Peyer's patch (tissue), 4 donors: ENCODE measurements around the gene NR4A1. TPM values are rescaled to one million over a fixed set of nuclear protein-coding genes. Genes with fewer than 3 reads are reported as not detected.

Experiments
- DNase-seq, 3 donors: peaks; one replicate each; pipeline ENCODE4 v3.0.0-alpha.2; 2017 to 2019
- H3K27ac ChIP-seq, 4 donors: fragments of 200-600 bp; sonication (generic); one replicate each; pipeline ENCODE4 v1.5.1; 2016 to 2019
- H3K27me3 ChIP-seq, 2 donors: fragments of 200-600 bp; sonication (generic); one replicate each; pipeline ENCODE4 v1.5.1; 2019
- H3K36me3 ChIP-seq, 3 donors: fragments of 200-600 bp; sonication (generic); one replicate each; pipeline ENCODE4 v1.5.1; 2016 to 2019
- H3K4me1 ChIP-seq, 4 donors: fragments of 200-600 bp; sonication (generic); one replicate each; pipeline ENCODE4 v1.5.1; 2016 to 2019
- H3K4me3 ChIP-seq, 4 donors: fragments of 200-600 bp; sonication (generic); 1 replicate in 3 of 4; 2 replicates in 1 of 4; pipeline ENCODE4 v1.5.1; 2016 to 2019; ENCODE audit warnings: mild to moderate bottlenecking in 1 of 4
- H3K9me3 ChIP-seq, 4 donors: fragments of 200-600 bp; sonication (generic); one replicate each; pipeline ENCODE4 v1.5.1; 2016 to 2019; ENCODE audit warnings: mild to moderate bottlenecking in 1 of 4
- POLR2A ChIP-seq, 2 donors: fragments of 450-650 bp; IDR thresholded peaks; one replicate each; pipeline ENCODE4 v1.5.1; 2017; ENCODE audit warnings: antibody characterized with exemption in 2 of 2, mild to moderate bottlenecking in 2 of 2, moderate library complexity in 2 of 2
- total RNA-seq, 4 donors: library from RNA; depleted of rRNA; stranded (reverse); fragments of >200 nt; gene quantifications; one replicate each; pipeline ENCODE4 v1.1.0, GENCODE V29; 2016
- TF ChIP-seq, protein P1 (sequence below), 6 experiments: fragments of 450-650 bp in 4 of 6; fragments of 200-600 bp in 2 of 6; sonication (generic) in 1 of 6; IDR thresholded peaks; one replicate each; pipeline ENCODE4 v1.5.1; 2017 to 2019; ENCODE audit warnings: antibody characterized with exemption in 6 of 6, mild to moderate bottlenecking in 3 of 6, moderate library complexity in 1 of 6

Gene NR4A1
- total RNA-seq, 4 donors from 2014 or later: 3.9 to 265 (median 42.2) TPM

DNA sequence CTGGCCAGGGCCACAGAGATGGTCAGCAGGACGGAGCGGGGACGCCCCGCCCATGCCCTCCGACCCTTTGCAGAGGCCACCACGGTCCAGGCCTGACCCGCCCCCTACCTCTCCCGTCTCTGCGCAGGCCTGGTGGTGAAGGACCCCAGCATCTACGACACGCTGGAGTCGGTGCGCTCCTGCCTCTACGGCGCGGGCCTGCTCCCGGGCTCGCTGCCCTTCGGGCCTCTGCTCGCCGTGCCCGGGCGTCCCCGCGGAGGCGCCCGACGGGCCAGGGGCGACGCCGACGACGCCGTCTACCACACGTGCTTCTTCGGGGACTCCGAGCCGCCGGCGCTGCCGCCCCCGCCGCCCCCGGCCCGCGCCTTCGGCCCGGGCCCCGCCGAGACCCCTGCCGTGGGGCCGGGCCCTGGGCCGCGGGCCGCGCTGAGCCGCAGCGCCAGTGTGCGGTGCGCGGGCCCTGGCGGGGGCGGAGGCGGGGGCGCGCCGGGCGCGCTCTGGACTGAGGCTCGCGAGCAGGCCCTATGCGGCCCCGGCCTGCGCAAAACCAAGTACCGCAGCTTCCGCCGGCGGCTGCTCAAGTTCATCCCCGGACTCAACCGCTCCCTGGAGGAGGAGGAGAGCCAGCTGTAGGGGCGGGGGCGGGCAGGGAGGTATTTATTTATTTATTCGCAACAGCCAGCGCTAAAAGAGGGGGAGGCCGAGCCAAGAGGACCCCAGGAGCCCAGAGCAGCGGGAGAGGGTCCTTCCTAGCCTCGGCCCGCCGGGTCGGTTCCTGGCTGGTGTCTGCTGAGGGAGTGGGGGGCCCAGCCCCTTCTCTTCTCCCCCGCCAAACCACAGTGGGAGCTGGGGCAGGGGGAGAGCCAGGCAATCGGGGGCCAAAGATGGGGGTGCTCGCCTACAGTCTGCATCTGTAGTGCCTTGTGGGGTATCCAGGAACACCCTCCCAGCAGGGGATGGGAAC, 36.4 kb upstream of the NR4A1 start:
- Histone ChIP-seq H3K4me3 (no peak overlapping the region), H3K9me3 (no peaks in the 10 kb centered on the region), H3K27ac (no peak overlapping the region), H3K4me1 (peaks cover 0 to 12% (median 0%) of the 10 kb centered on the region in 4 donors), H3K36me3 (peaks cover 0 to 11% (median 0%) of the 10 kb centered on the region in 3 donors), H3K27me3 (no peaks in the 10 kb centered on the region)
- no peak for DNase-seq
- TF ChIP-seq, protein P1, sequence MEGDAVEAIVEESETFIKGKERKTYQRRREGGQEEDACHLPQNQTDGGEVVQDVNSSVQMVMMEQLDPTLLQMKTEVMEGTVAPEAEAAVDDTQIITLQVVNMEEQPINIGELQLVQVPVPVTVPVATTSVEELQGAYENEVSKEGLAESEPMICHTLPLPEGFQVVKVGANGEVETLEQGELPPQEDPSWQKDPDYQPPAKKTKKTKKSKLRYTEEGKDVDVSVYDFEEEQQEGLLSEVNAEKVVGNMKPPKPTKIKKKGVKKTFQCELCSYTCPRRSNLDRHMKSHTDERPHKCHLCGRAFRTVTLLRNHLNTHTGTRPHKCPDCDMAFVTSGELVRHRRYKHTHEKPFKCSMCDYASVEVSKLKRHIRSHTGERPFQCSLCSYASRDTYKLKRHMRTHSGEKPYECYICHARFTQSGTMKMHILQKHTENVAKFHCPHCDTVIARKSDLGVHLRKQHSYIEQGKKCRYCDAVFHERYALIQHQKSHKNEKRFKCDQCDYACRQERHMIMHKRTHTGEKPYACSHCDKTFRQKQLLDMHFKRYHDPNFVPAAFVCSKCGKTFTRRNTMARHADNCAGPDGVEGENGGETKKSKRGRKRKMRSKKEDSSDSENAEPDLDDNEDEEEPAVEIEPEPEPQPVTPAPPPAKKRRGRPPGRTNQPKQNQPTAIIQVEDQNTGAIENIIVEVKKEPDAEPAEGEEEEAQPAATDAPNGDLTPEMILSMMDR (IDR thresholded peaks at IDR 0.05): no peak
- TF ChIP-seq POLR2A (IDR thresholded peaks at IDR 0.05): no peak

DNA sequence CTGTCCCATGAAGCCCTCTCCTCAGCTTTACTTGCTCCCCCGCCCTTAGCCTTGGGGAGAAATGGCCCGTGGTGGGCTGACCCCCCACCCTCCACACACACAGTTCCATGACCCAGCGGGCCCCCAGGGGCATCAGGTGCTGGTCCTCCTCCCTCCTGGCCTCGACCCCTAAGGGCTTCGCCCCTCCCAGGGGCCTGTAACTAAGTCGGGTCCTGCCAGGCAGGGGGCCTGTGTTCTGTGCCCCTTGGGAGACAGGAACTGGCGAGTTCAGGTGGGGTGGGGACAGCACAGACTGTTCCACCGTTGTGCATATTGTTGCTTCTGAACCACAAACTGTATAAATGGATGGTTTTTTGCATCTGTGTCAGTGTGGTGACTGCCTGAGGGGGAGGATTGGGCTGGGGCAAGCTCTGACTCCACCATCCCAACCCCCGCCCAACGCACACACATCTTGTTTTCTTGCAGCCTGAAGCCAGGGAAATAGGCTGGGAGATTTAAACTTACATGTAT, 35.7 kb upstream of the NR4A1 start:
- Histone ChIP-seq H3K27me3 (no peaks in the 10 kb centered on the region), H3K4me3 (no peak overlapping the region), H3K9me3 (no peaks in the 10 kb centered on the region), H3K36me3 (peaks cover 0 to 11% (median 0%) of the 10 kb centered on the region in 3 donors), H3K27ac (no peak overlapping the region), H3K4me1 (peaks cover 0 to 9% (median under 1%) of the 10 kb centered on the region in 4 donors)
- DNase-seq: no peak
- no peak for TF ChIP-seq POLR2A (IDR thresholded peaks at IDR 0.05)
- TF ChIP-seq, protein P1 (IDR thresholded peaks at IDR 0.05): no peak

DNA sequence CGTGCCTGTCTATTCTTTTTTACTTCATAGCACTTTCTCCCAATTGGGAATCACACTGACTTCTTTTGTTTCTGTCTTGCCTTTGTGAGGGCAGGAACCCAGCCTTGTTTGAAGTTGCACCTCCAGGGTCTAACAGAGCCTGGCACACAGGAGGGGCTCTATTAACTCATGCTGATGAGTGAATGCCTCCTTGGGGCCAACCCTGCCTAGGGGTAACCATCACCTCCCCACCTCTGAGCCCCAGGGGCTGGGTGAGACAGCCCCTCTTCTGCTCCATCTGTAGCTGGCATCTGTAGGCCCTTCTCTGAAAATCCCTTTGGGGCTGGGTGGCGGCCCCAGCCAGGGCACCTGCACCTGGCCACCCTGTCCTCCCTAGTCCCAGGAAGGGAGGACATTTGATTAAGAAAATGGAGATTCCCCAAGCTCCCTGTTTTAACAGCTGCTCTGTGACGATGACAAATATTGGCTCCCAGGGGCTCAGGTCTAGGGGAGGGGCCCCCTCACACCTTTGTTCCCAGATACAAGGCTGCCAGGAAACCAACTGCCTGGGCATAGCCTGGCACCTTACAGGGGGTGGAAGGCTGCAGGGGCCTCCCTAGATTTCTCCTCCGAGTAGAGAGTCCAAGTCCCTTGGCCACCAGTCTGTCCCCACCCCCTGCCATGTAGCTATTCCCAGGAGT, 32.7 kb upstream of the NR4A1 start:
- H3K9me3 ChIP-seq: no peaks in the 10 kb centered on the region
- TF ChIP-seq POLR2A (IDR thresholded peaks at IDR 0.05): no peak
- TF ChIP-seq, protein P1 (IDR thresholded peaks at IDR 0.05): no peak
- H3K27ac ChIP-seq: no peak overlapping the region
- peaks cover 0 to 8% (median 0%) of the 10 kb centered on the region in 3 donors for H3K36me3 ChIP-seq
- H3K4me3 ChIP-seq: no peak overlapping the region
- no peaks in the 10 kb centered on the region for H3K27me3 ChIP-seq
- peaks cover 0 to 7% (median 2%) of the 10 kb centered on the region in 4 donors for H3K4me1 ChIP-seq
- peak in 1 of 3 donors; percentile 40 for DNase-seq

DNA sequence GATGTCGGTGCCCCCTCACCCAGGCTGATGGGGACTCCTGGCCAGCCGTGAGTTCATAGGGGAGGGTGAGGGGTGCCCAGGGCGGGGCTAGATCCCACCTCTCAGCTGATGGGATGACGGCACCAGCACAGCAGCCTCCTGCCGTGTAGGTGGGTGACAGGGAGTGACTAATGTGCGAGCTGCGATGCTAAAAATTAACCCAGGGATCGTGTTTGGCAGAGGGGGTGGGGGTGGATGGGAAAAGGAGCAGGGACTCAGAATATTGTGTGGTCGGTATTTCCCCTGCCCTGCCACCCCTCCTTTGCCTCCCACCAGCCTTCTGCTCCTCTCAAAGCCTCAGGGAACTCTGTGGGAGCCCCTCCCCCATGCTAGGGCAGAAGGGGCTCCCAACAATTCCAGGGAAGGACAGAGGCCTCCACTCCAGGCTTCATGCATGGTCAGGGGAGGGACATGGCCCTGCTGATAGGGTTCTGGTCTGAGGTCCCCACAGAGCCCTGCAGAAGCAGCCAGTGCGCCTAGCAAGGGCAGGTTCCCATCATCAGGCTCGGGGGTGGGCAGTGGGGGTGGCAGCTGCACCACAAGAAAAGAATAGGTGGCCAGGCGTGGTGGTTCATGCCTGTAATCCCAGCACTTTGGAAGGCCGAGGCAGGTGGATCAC, 32.0 kb upstream of the NR4A1 start:
- Histone ChIP-seq H3K27me3 (no peaks in the 10 kb centered on the region), H3K9me3 (no peaks in the 10 kb centered on the region), H3K36me3 (peaks cover 0 to 2% (median 0%) of the 10 kb centered on the region in 3 donors), H3K27ac (no peak overlapping the region), H3K4me1 (peaks cover 0 to 14% (median 4%) of the 10 kb centered on the region in 4 donors), H3K4me3 (no peak overlapping the region)
- TF ChIP-seq, protein P1 (IDR thresholded peaks at IDR 0.05): no peak
- no peak for TF ChIP-seq POLR2A (IDR thresholded peaks at IDR 0.05)
- peak in 1 of 3 donors; percentile 15 for DNase-seq
